Glutamatergic neuron (in vitro differentiated cells): ENCODE results near the gene APOBEC3G. TPM values are rescaled to one million over a fixed set of nuclear protein-coding genes. Genes with fewer than 3 reads are reported as not detected.
A peak's percentile ranks its signal among the peaks of the same experiment; 100 is the strongest.
"Not testable (repeated sequence)": the region's sequence is repeated elsewhere in the genome, so short reads cannot be mapped to it uniquely, and the experiment has no call there.

Source experiments
- DNase-seq: peaks from one replicate; pipeline ENCODE4 v3.0.0; 2022
- H3K27ac Mint-ChIP-seq: one replicate; pipeline ENCODE4 v1.8.0; 2020; ENCODE audit warnings: mild to moderate bottlenecking, mixed read lengths, inconsistent platforms; ENCODE audit not compliant: unreplicated experiment
- H3K27me3 Mint-ChIP-seq: one replicate; pipeline ENCODE4 v1.8.0; 2020; ENCODE audit warnings: mild to moderate bottlenecking, moderate library complexity, mixed read lengths, inconsistent platforms; ENCODE audit not compliant: unreplicated experiment
- H3K36me3 Mint-ChIP-seq: one replicate; pipeline ENCODE4 v1.8.0; 2020; ENCODE audit warnings: mild to moderate bottlenecking, mixed read lengths, inconsistent platforms; ENCODE audit not compliant: unreplicated experiment
- H3K4me1 Mint-ChIP-seq: one replicate; pipeline ENCODE4 v1.8.0; 2020; ENCODE audit warnings: mild to moderate bottlenecking, low read depth, mixed read lengths, inconsistent platforms; ENCODE audit not compliant: unreplicated experiment
- H3K4me3 Mint-ChIP-seq: one replicate; pipeline ENCODE4 v1.8.0; 2020; ENCODE audit warnings: mild to moderate bottlenecking, mixed read lengths, inconsistent platforms; ENCODE audit not compliant: unreplicated experiment
- H3K9me3 Mint-ChIP-seq: one replicate; pipeline ENCODE4 v1.8.0; 2020; ENCODE audit warnings: mild to moderate bottlenecking, moderate library complexity, mixed read lengths, inconsistent platforms; ENCODE audit not compliant: unreplicated experiment
- CTCF ChIP-seq: fragments of 200-600 bp; sonication (generic); IDR thresholded peaks from one replicate; pipeline ENCODE4 v1.5.0; 2021; ENCODE audit not compliant: partially characterized antibody, unreplicated experiment
- total RNA-seq: library from RNA; stranded (reverse); fragmentation: NEBNext Ultra II Directional; extraction: Animal tissue kit (Norgen Biotek cat#: 25700); gene quantifications from one replicate; pipeline ENCODE4 v1.2.1, GENCODE V29; 2021; ENCODE audit not compliant: unreplicated experiment

Gene APOBEC3G
- total RNA-seq, 1 donor from 2014 or later, result 1.0 TPM

GRCh38 chr22:39039306-39040126 is 37.6 kb upstream of the APOBEC3G start:
- H3K27ac Mint-ChIP-seq, result peak overlapping the region; percentile 69
- peak overlapping the region; percentile 84 for H3K4me3 Mint-ChIP-seq
- peaks cover 2% of the 10 kb centered on the region for H3K27me3 Mint-ChIP-seq
- peaks cover 6% of the 10 kb centered on the region for H3K4me1 Mint-ChIP-seq
- H3K36me3 Mint-ChIP-seq, result no peaks in the 10 kb centered on the region
- no peak for TF ChIP-seq CTCF
- DNase-seq, result no peak
- peaks cover 6% of the 10 kb centered on the region for H3K9me3 Mint-ChIP-seq

- not testable (repeated sequence) for H3K27me3 Mint-ChIP-seq, H3K36me3 Mint-ChIP-seq, DNase-seq, H3K4me1 Mint-ChIP-seq, H3K9me3 Mint-ChIP-seq
- peak overlapping the region; percentile 69 for H3K27ac Mint-ChIP-seq
- peak overlapping the region; percentile 84 for H3K4me3 Mint-ChIP-seq
These were observed 36.9 kb upstream of the APOBEC3G start for GRCh38 chr22:39040155-39040537.

GRCh38 chr22:39040538-39041296 is 36.4 kb upstream of the APOBEC3G start, which contains the start of gene APOBEC3F:
Gene APOBEC3F (plus strand): TSS chr22:39040864. CDS start chr22:39040961, 97 bp downstream.
- peak within 1 kb of the TSS; percentile 84 for H3K4me3 Mint-ChIP-seq
- H3K9me3 Mint-ChIP-seq, H3K4me1 Mint-ChIP-seq: not testable (repeated sequence)

GRCh38 chr22:39041908-39042307 is 35.2 kb upstream of the APOBEC3G start:
- no peak for DNase-seq
- Mint-ChIP-seq H3K4me1 (peaks cover 6% of the 10 kb centered on the region), H3K9me3 (peaks cover 9% of the 10 kb centered on the region), H3K36me3 (no peaks in the 10 kb centered on the region), H3K27me3 (peaks cover 2% of the 10 kb centered on the region), H3K27ac (no peak overlapping the region), H3K4me3 (no peak overlapping the region)
- no peak for TF ChIP-seq CTCF

More at GRCh38 chr22:39040538-39041296, 36.4 kb upstream of the APOBEC3G start, which contains the start of gene APOBEC3F:
- H3K27me3 Mint-ChIP-seq, H3K36me3 Mint-ChIP-seq: not testable (repeated sequence)
- peak; percentile 75 for DNase-seq
- peak within 1 kb of the TSS; percentile 69 for H3K27ac Mint-ChIP-seq

GRCh38 chr22:39043063-39043462 is 34.0 kb upstream of the APOBEC3G start:
- not testable (repeated sequence) for H3K4me3 Mint-ChIP-seq, H3K36me3 Mint-ChIP-seq, H3K4me1 Mint-ChIP-seq, H3K27me3 Mint-ChIP-seq, H3K9me3 Mint-ChIP-seq, DNase-seq, H3K27ac Mint-ChIP-seq

- H3K4me1 Mint-ChIP-seq, H3K4me3 Mint-ChIP-seq, DNase-seq, H3K27ac Mint-ChIP-seq, H3K36me3 Mint-ChIP-seq, H3K9me3 Mint-ChIP-seq, H3K27me3 Mint-ChIP-seq: not testable (repeated sequence)
These were observed 31.9 kb upstream of the APOBEC3G start for GRCh38 chr22:39045136-39045535.

GRCh38 chr22:39049486-39049885 is 27.6 kb upstream of the APOBEC3G start:
- not testable (repeated sequence) for H3K36me3 Mint-ChIP-seq, H3K27ac Mint-ChIP-seq, H3K9me3 Mint-ChIP-seq, H3K27me3 Mint-ChIP-seq, H3K4me3 Mint-ChIP-seq, DNase-seq, H3K4me1 Mint-ChIP-seq

- H3K4me1 Mint-ChIP-seq, H3K36me3 Mint-ChIP-seq, H3K27ac Mint-ChIP-seq, H3K27me3 Mint-ChIP-seq, H3K9me3 Mint-ChIP-seq, H3K4me3 Mint-ChIP-seq, DNase-seq: not testable (repeated sequence)
These were observed 25.1 kb upstream of the APOBEC3G start for GRCh38 chr22:39051844-39052495.
